ENCODE data around the gene IL12RB2.

GRCh38 chr1:67316918-67317317 is 9.2 kb downstream of the IL12RB2 start:
- TF ChIP-seq EZH2 (IDR thresholded peaks at IDR 0.05) (no peak), CTCF (IDR thresholded peaks at IDR 0.05 in 2 of 3, conservative IDR thresholded peaks at IDR 0.05 in 1 of 3; ENCODE audit: borderline replicate concordance in 1 of 3, insufficient read depth in 1 of 3, low read depth in 2 of 3, low read length in 2 of 3) (no peak), REST (IDR thresholded peaks at IDR 0.05; ENCODE audit: low read depth) (no peak), EZH2phosphoT487 (IDR thresholded peaks at IDR 0.05; ENCODE audit: borderline replicate concordance) (no peak), POLR2A (IDR thresholded peaks at IDR 0.05; ENCODE audit: borderline replicate concordance, extremely low read depth, insufficient read depth, insufficient read length) (no peak), TCF7L2 (IDR thresholded peaks at IDR 0.05; ENCODE audit: borderline replicate concordance, extremely low read depth, insufficient read depth, insufficient read length) (no peak), RAD21 (IDR thresholded peaks at IDR 0.05; ENCODE audit: low read depth) (no peak)
